LNCaP clone FGC (cell line): Measurements from ENCODE around the gene TTN.
"Not testable (repeated sequence)": the region's sequence is repeated elsewhere in the genome, so short reads cannot be mapped to it uniquely, and the experiment has no call there.

Experiments
- DNase-seq: peaks from one replicate; pipeline ENCODE4 v3.0.0-alpha.2; 2011; ENCODE audit warnings: low read depth
- H3K4me3 ChIP-seq: 2 replicates; pipeline ENCODE4 v1.5.1; 2011; ENCODE audit warnings: mild to moderate bottlenecking, low read depth, low read length, control low read depth
- CTCF ChIP-seq: IDR thresholded peaks from 2 replicates; pipeline ENCODE4 v1.5.1; 2012; ENCODE audit warnings: mild to moderate bottlenecking; ENCODE audit not compliant: control insufficient read depth, insufficient read depth; ENCODE audit errors: extremely low read depth

The TTN gene

GRCh38 chr2:178528647-178529046, 278.6 kb downstream of the TTN start:
- no peak for TF ChIP-seq CTCF
- no peak for DNase-seq

DNA sequence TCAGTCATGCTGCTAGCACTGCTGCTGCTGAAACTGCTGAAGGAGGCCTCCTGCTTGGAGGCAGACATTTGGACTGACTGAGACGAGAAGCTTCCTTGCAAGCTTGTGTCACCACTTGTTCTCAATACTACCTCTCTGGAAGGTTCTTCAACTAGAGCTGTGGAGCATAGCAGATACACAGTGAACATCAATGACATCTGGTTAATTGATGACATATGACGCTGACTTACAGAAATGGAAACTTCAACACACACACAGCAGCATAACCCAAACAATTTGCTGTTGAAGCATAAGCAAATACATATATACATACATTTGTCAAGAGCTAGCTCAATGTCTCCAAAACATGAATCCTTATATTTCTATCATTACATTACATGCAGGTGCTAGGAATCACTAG, 279.6 kb downstream of the TTN start:
- TF ChIP-seq CTCF = no peak
- DNase-seq = no peak
- H3K4me3 ChIP-seq = no peak overlapping the region

More at GRCh38 chr2:178528647-178529046, 278.6 kb downstream of the TTN start:
- H3K4me3 ChIP-seq = no peak overlapping the region

- no peak for DNase-seq
- TF ChIP-seq CTCF = no peak
- no peak overlapping the region for H3K4me3 ChIP-seq
Measured at GRCh38 chr2:178526256-178526655, 281.0 kb downstream of the TTN start.

GRCh38 chr2:178525460-178525859, 281.8 kb downstream of the TTN start:
- DNase-seq, H3K4me3 ChIP-seq: not testable (repeated sequence)

- not testable (repeated sequence) for DNase-seq, H3K4me3 ChIP-seq
Measured at GRCh38 chr2:178525010-178525409, 282.2 kb downstream of the TTN start.

GRCh38 chr2:178523596-178524134, 283.6 kb downstream of the TTN start:
- TF ChIP-seq CTCF = no peak
- DNase-seq = no peak
- H3K4me3 ChIP-seq = peak overlapping the region; percentile 70

GRCh38 chr2:178522950-178523595, 284.1 kb downstream of the TTN start:
- TF ChIP-seq CTCF = peak; percentile 78
- H3K4me3 ChIP-seq = peak overlapping the region; percentile 70
- peak; percentile 34 for DNase-seq

GRCh38 chr2:178521304-178522150, 285.7 kb downstream of the TTN start:
- TF ChIP-seq CTCF = no peak
- H3K4me3 ChIP-seq = no peak overlapping the region
- no peak for DNase-seq
